ENCODE data around the gene CLEC7A. TPM values are rescaled to one million over a fixed set of nuclear protein-coding genes. Genes with fewer than 3 reads are reported as not detected.

The CLEC7A gene
- total RNA-seq, 2 experiments from 2014 or later = not detected

- no peaks in the 10 kb centered on the region for H3K9me3 Mint-ChIP-seq (ENCODE audit: insufficient read depth)
- H3K4me1 Mint-ChIP-seq (ENCODE audit: low read depth) = no peaks in the 10 kb centered on the region
- H3K4me3 Mint-ChIP-seq = no peak overlapping the region
- no peak for DNase-seq
- H3K36me3 Mint-ChIP-seq (ENCODE audit: low read depth) = no peaks in the 10 kb centered on the region
- no peak for ATAC-seq
- H3K27me3 Mint-ChIP-seq (ENCODE audit: low read depth) = peaks cover 28% of the 10 kb centered on the region
- ChIA-PET CTCF (interaction anchor here (1.3 to 1.6 kb wide), 2 partner anchors 17 to 30 kb away, joined by 3 to 8 read pairs; no protein-coding TSS in a partner anchor), POLR2A (no interaction called here)
- H3K27ac Mint-ChIP-seq = no peak overlapping the region
These were observed 30.8 kb upstream of the CLEC7A start for GRCh38 chr12:10160617-10161385.

GRCh38 chr12:10159280-10159679 lies 29.3 kb upstream of the CLEC7A start:
- DNase-seq (no peak), ATAC-seq (no peak)
- no peaks in the 10 kb centered on the region for H3K36me3 Mint-ChIP-seq (ENCODE audit: low read depth)
- H3K4me1 Mint-ChIP-seq (ENCODE audit: low read depth) = peaks cover under 1% of the 10 kb centered on the region
- H3K4me3 Mint-ChIP-seq = no peak overlapping the region
- CTCF ChIA-PET = interaction anchor here (1.0 to 1.6 kb wide), 3 partner anchors 16 to 32 kb away, joined by 3 to 8 read pairs (median 4); no protein-coding TSS in a partner anchor
- H3K27ac Mint-ChIP-seq = no peak overlapping the region
- H3K27me3 Mint-ChIP-seq (ENCODE audit: low read depth) = peaks cover 26% of the 10 kb centered on the region
- POLR2A ChIA-PET = no interaction called here
- no peaks in the 10 kb centered on the region for H3K9me3 Mint-ChIP-seq (ENCODE audit: insufficient read depth)

GRCh38 chr12:10158406-10158805 lies 28.4 kb upstream of the CLEC7A start:
- Mint-ChIP-seq H3K4me1 (ENCODE audit: low read depth) (peaks cover 9% of the 10 kb centered on the region), H3K4me3 (no peak overlapping the region), H3K36me3 (ENCODE audit: low read depth) (no peaks in the 10 kb centered on the region), H3K9me3 (ENCODE audit: insufficient read depth) (no peaks in the 10 kb centered on the region), H3K27me3 (ENCODE audit: low read depth) (peaks cover 30% of the 10 kb centered on the region), H3K27ac (no peak overlapping the region)
- ChIA-PET POLR2A (no interaction called here), CTCF (no interaction called here)
- ATAC-seq (no peak), DNase-seq (no peak)

- no peak overlapping the region for H3K27ac Mint-ChIP-seq
- ChIA-PET CTCF (interaction anchor here (1.2 kb wide), 1 partner anchor 38 kb away, joined by 3 read pairs; no protein-coding TSS in a partner anchor), POLR2A (no interaction called here)
- no peaks in the 10 kb centered on the region for H3K9me3 Mint-ChIP-seq (ENCODE audit: insufficient read depth)
- H3K27me3 Mint-ChIP-seq (ENCODE audit: low read depth) = peaks cover 27% of the 10 kb centered on the region
- H3K4me1 Mint-ChIP-seq (ENCODE audit: low read depth) = peaks cover 12% of the 10 kb centered on the region
- ATAC-seq (no peak), DNase-seq (no peak)
- no peak overlapping the region for H3K4me3 Mint-ChIP-seq
- H3K36me3 Mint-ChIP-seq (ENCODE audit: low read depth) = no peaks in the 10 kb centered on the region
These were observed 26.0 kb upstream of the CLEC7A start for GRCh38 chr12:10155966-10156365.

GRCh38 chr12:10154145-10154496 lies 24.1 kb upstream of the CLEC7A start:
- DNase-seq (no peak), ATAC-seq (no peak)
- peaks cover 14% of the 10 kb centered on the region for H3K27me3 Mint-ChIP-seq (ENCODE audit: low read depth)
- H3K27ac Mint-ChIP-seq = no peak overlapping the region
- POLR2A ChIA-PET = no interaction called here
- peaks cover 12% of the 10 kb centered on the region for H3K4me1 Mint-ChIP-seq (ENCODE audit: low read depth)
- no peaks in the 10 kb centered on the region for H3K9me3 Mint-ChIP-seq (ENCODE audit: insufficient read depth)
- H3K36me3 Mint-ChIP-seq (ENCODE audit: low read depth) = no peaks in the 10 kb centered on the region
- H3K4me3 Mint-ChIP-seq = peak overlapping the region; percentile 88
- CTCF ChIA-PET = interaction anchor here (0.6 to 3.1 kb wide), 7 partner anchors 11 to 596 kb away, joined by 3 to 34 read pairs (median 3); no protein-coding TSS in a partner anchor

GRCh38 chr12:10153271-10154144 lies 23.5 kb upstream of the CLEC7A start:
- ChIA-PET CTCF (interaction anchor here (0.6 to 3.1 kb wide), 49 partner anchors 10 to 964 kb away, joined by 3 to 34 read pairs (median 4); partner anchors contain the start of genes CLEC7A and OLR1), POLR2A (interaction anchor here (1.6 kb wide), 1 partner anchor 519 kb away, joined by 5 read pairs; no protein-coding TSS in a partner anchor)
- peak overlapping the region; percentile 88 for H3K4me3 Mint-ChIP-seq
- peaks cover 12% of the 10 kb centered on the region for H3K4me1 Mint-ChIP-seq (ENCODE audit: low read depth)
- peaks cover 12% of the 10 kb centered on the region for H3K27me3 Mint-ChIP-seq (ENCODE audit: low read depth)
- no peaks in the 10 kb centered on the region for H3K36me3 Mint-ChIP-seq (ENCODE audit: low read depth)
- H3K27ac Mint-ChIP-seq = peak overlapping the region; percentile 75
- H3K9me3 Mint-ChIP-seq (ENCODE audit: insufficient read depth) = no peaks in the 10 kb centered on the region
- DNase-seq = peak; percentile 73
- peak; percentile 83 for ATAC-seq

GRCh38 chr12:10151621-10152020 lies 21.6 kb upstream of the CLEC7A start:
- peaks cover 12% of the 10 kb centered on the region for H3K4me1 Mint-ChIP-seq (ENCODE audit: low read depth)
- H3K36me3 Mint-ChIP-seq (ENCODE audit: low read depth) = no peaks in the 10 kb centered on the region
- H3K9me3 Mint-ChIP-seq (ENCODE audit: insufficient read depth) = no peaks in the 10 kb centered on the region
- H3K27me3 Mint-ChIP-seq (ENCODE audit: low read depth) = peaks cover 23% of the 10 kb centered on the region
- no peak overlapping the region for H3K27ac Mint-ChIP-seq
- H3K4me3 Mint-ChIP-seq = no peak overlapping the region
- ChIA-PET CTCF (interaction anchor here (1.1 to 3.1 kb wide), 6 partner anchors 12 to 190 kb away, joined by 3 to 34 read pairs (median 4); no protein-coding TSS in a partner anchor), POLR2A (no interaction called here)
- DNase-seq (no peak), ATAC-seq (no peak)

GRCh38 chr12:10147714-10148403 lies 17.9 kb upstream of the CLEC7A start:
- H3K4me3 Mint-ChIP-seq = no peak overlapping the region
- peaks cover 20% of the 10 kb centered on the region for H3K27me3 Mint-ChIP-seq (ENCODE audit: low read depth)
- DNase-seq (no peak), ATAC-seq (no peak)
- no peak overlapping the region for H3K27ac Mint-ChIP-seq
- ChIA-PET POLR2A (interaction anchor here (1.2 kb wide), 1 partner anchor 13 kb away, joined by 3 read pairs; no protein-coding TSS in a partner anchor), CTCF (no interaction called here)
- no peaks in the 10 kb centered on the region for H3K36me3 Mint-ChIP-seq (ENCODE audit: low read depth)
- peaks cover under 1% of the 10 kb centered on the region for H3K4me1 Mint-ChIP-seq (ENCODE audit: low read depth)
- no peaks in the 10 kb centered on the region for H3K9me3 Mint-ChIP-seq (ENCODE audit: insufficient read depth)

- H3K36me3 Mint-ChIP-seq (ENCODE audit: low read depth) = no peaks in the 10 kb centered on the region
- ATAC-seq (no peak), DNase-seq (no peak)
These were observed 13.1 kb upstream of the CLEC7A start for GRCh38 chr12:10142976-10143589.

GRCh38 chr12:10140001-10140400 lies 10.0 kb upstream of the CLEC7A start:
- CTCF ChIA-PET = interaction anchor here (0.8 to 3.5 kb wide), 33 partner anchors 9 to 397 kb away, joined by 3 to 35 read pairs (median 4); partner anchors contain the start of genes CLEC12B and CLEC7A
- Mint-ChIP-seq H3K4me3 (no peak overlapping the region), H3K27ac (no peak overlapping the region), H3K9me3 (ENCODE audit: insufficient read depth) (no peaks in the 10 kb centered on the region), H3K36me3 (ENCODE audit: low read depth) (no peaks in the 10 kb centered on the region), H3K4me1 (ENCODE audit: low read depth) (peaks cover 3% of the 10 kb centered on the region), H3K27me3 (ENCODE audit: low read depth) (peaks cover 16% of the 10 kb centered on the region)
- peak; percentile 72 for DNase-seq
- peak; percentile 64 for ATAC-seq
- POLR2A ChIA-PET = interaction anchor here (0.6 kb wide), 1 partner anchor 326 kb away, joined by 3 read pairs; no protein-coding TSS in a partner anchor

More at GRCh38 chr12:10142976-10143589, 13.1 kb upstream of the CLEC7A start:
- POLR2A ChIA-PET = interaction anchor here (0.6 kb wide), 1 partner anchor 231 kb away, joined by 3 read pairs; no protein-coding TSS in a partner anchor
- Mint-ChIP-seq H3K4me1 (ENCODE audit: low read depth) (peaks cover 3% of the 10 kb centered on the region), H3K27ac (no peak overlapping the region), H3K27me3 (ENCODE audit: low read depth) (peaks cover 22% of the 10 kb centered on the region), H3K4me3 (no peak overlapping the region), H3K9me3 (ENCODE audit: insufficient read depth) (no peaks in the 10 kb centered on the region)
- CTCF ChIA-PET = interaction anchor here (0.8 to 2.3 kb wide), 10 partner anchors 10 to 607 kb away, joined by 3 to 19 read pairs (median 4); no protein-coding TSS in a partner anchor
